PC-3 (cell line): ENCODE measurements around the gene LANCL2.
A peak's percentile ranks its signal among the peaks of the same experiment; 100 is the strongest.

ENCODE experiments used
- EZH2 ChIP-seq: fragments of 300-600 bp; sonication (generic); IDR thresholded peaks from one replicate; pipeline ENCODE4 v1.6.1; 2017; ENCODE audit warnings: antibody characterized with exemption, mild to moderate bottlenecking, low read length; ENCODE audit not compliant: unreplicated experiment
- EZH2phosphoT487 ChIP-seq: fragments of 300-600 bp; sonication (generic); IDR thresholded peaks from 2 replicates; pipeline ENCODE4 v1.6.1; 2018; ENCODE audit warnings: mild to moderate bottlenecking, antibody characterized with exemption, low read length, borderline replicate concordance
- TF ChIP-seq, protein P1 (sequence below): fragments of 300-600 bp; sonication (generic); conservative IDR thresholded peaks from 2 replicates; pipeline ENCODE4 v1.5.1; 2017; ENCODE audit warnings: antibody characterized with exemption, low read depth, mild to moderate bottlenecking, low read length

DNA sequence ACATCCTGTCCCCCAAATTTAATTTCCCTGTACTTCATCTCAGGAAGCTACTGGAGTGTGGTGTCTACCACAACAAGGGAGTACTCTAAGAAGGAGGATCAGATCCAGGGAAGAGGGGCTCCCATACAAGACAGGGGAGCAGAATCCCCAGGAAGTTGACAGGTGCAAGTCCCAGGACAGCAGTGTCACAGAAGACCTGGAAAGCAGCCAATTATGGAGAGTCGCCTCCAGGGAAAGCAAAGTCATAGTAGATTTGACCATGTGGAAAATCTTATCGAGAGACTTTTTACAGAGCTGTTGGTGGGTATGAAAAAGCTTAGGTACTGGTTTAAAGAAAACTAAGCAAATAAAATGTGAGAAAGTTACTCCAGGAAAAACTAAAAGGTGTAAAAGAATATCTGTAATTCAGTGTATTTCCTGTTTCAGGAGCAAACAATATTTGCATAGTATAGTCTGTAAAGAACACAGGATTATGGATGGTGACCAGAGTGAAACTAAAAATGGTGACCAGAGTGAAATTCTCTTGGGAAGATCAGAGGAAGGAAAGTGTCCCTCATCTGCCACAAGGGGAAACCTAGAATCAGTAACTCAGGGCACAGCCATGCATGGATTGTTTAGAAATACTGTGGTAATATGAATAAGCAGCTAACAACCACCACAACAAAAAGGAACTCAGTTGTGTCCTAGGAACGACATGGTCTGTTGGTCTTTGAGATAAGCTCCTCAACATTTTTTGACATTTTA is 44.5 kb downstream of the LANCL2 start:
- TF ChIP-seq, protein P1, sequence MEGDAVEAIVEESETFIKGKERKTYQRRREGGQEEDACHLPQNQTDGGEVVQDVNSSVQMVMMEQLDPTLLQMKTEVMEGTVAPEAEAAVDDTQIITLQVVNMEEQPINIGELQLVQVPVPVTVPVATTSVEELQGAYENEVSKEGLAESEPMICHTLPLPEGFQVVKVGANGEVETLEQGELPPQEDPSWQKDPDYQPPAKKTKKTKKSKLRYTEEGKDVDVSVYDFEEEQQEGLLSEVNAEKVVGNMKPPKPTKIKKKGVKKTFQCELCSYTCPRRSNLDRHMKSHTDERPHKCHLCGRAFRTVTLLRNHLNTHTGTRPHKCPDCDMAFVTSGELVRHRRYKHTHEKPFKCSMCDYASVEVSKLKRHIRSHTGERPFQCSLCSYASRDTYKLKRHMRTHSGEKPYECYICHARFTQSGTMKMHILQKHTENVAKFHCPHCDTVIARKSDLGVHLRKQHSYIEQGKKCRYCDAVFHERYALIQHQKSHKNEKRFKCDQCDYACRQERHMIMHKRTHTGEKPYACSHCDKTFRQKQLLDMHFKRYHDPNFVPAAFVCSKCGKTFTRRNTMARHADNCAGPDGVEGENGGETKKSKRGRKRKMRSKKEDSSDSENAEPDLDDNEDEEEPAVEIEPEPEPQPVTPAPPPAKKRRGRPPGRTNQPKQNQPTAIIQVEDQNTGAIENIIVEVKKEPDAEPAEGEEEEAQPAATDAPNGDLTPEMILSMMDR: 0 out of 2 replicates have a peak, but pooled peaks have one; percentile 21
- TF ChIP-seq EZH2: no peak
- no peak for TF ChIP-seq EZH2phosphoT487
